Right lobe of liver (tissue), 4 donors: ENCODE results near the gene RPS19.

Source experiments
- POLR2A ChIP-seq: fragments of 450-650 bp; IDR thresholded peaks from one replicate; pipeline ENCODE4 v1.6.1; 2017; ENCODE audit warnings: antibody characterized with exemption, mild to moderate bottlenecking
- TF ChIP-seq, protein P1 (sequence below), 4 donors: fragments of 200-600 bp in 3 of 4; fragments of 450-650 bp in 1 of 4; IDR thresholded peaks; one replicate each; pipeline versions ENCODE4 v1.5.1 to v1.8.0; 2016 to 2022; ENCODE audit warnings: antibody characterized with exemption in 4 of 4, mild to moderate bottlenecking in 2 of 4
- donor health status: DM: no; HTN: no; CAD: no.
- donor health status: DM: no; HTN: no; CAD: no.
- donor health status: DM: no; HTN: yes; CAD: no.

DNA sequence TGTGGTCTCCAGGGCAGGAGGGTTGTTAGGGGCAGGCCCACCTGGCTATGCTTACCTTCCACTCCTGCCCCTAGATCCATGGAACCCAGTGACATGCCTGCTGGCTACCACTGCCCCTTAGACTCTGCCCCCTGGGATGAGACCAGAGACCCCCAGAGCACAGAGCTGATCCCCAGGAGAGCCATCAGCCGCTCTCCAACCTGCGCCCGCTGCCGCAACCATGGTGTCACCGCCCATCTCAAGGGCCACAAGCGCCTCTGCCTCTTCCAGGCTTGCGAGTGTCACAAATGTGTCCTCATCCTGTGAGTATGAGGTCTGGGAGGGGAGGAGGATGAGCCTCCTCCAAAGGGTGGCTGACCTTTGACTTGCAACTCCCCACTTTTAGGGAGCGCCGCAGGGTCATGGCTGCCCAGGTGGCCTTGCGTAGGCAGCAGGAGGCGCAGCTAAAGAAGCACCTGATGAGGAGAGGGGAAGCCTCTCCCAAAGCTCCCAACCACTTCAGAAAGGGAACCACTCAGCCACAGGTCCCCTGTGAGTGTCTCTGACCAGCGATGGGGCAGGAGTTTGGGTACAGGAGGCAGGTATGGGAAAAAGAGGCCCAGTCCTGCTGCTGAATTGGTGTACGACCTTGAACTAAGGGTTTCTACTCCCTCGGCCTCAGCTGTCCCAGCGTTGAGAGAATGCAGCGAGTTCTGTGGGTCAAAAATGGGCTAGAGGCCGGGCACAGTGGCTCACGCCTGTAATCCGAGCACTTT, 12.5 kb upstream of the RPS19 start:
- TF ChIP-seq, protein P1, sequence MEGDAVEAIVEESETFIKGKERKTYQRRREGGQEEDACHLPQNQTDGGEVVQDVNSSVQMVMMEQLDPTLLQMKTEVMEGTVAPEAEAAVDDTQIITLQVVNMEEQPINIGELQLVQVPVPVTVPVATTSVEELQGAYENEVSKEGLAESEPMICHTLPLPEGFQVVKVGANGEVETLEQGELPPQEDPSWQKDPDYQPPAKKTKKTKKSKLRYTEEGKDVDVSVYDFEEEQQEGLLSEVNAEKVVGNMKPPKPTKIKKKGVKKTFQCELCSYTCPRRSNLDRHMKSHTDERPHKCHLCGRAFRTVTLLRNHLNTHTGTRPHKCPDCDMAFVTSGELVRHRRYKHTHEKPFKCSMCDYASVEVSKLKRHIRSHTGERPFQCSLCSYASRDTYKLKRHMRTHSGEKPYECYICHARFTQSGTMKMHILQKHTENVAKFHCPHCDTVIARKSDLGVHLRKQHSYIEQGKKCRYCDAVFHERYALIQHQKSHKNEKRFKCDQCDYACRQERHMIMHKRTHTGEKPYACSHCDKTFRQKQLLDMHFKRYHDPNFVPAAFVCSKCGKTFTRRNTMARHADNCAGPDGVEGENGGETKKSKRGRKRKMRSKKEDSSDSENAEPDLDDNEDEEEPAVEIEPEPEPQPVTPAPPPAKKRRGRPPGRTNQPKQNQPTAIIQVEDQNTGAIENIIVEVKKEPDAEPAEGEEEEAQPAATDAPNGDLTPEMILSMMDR (IDR thresholded peaks at IDR 0.05) = no peak
- TF ChIP-seq POLR2A = no peak
